GM21786 (cell line): ENCODE data around the gene MYORG.
A peak's percentile ranks its signal among the peaks of the same experiment; 100 is the strongest.

Source experiments
- ATAC-seq: cut with Tn5 transposase; IDR thresholded peaks from one replicate; pipeline ENCODE4 v1.9.1; 2021; ENCODE audit not compliant: unreplicated experiment

The MYORG gene

GRCh38 chr9:34335376-34335775 lies 41.3 kb downstream of the MYORG start:
- ATAC-seq = no peak

GRCh38 chr9:34334916-34335315 lies 41.8 kb downstream of the MYORG start:
- no peak for ATAC-seq

- ATAC-seq = no peak
Observed at GRCh38 chr9:34334337-34334824, 42.3 kb downstream of the MYORG start.

- ATAC-seq = no peak
Observed at GRCh38 chr9:34333836-34334235, 42.9 kb downstream of the MYORG start.

GRCh38 chr9:34332076-34332964 lies 44.4 kb downstream of the MYORG start:
- ATAC-seq = no peak

- ATAC-seq = no peak
Observed at GRCh38 chr9:34331196-34331595, 45.5 kb downstream of the MYORG start.

- peak; percentile 95 for ATAC-seq
Observed at GRCh38 chr9:34328987-34329832, 47.5 kb downstream of the MYORG start, which contains the start of the genes KIF24 and NUDT2. KIF24 (minus strand) TSS chr9:34329268; CDS start chr9:34311346, 17,922 bp downstream. NUDT2 (plus strand) TSS chr9:34329569; CDS start chr9:34339040, 9,471 bp downstream.

GRCh38 chr9:34328500-34328986 lies 48.2 kb downstream of the MYORG start:
- no peak for ATAC-seq

- ATAC-seq = no peak
Observed at GRCh38 chr9:34326690-34327089, 50.0 kb downstream of the MYORG start.

GRCh38 chr9:34322899-34323591 lies 53.7 kb downstream of the MYORG start:
- no peak for ATAC-seq

GRCh38 chr9:34321451-34321850 lies 55.2 kb downstream of the MYORG start:
- no peak for ATAC-seq

- ATAC-seq = no peak
Observed at GRCh38 chr9:34318163-34318790, 58.4 kb downstream of the MYORG start.

GRCh38 chr9:34317436-34317835 lies 59.3 kb downstream of the MYORG start:
- no peak for ATAC-seq
